Measurements from ENCODE around the gene ZNF534. TPM values are rescaled to one million over a fixed set of nuclear protein-coding genes. Genes with fewer than 3 reads are reported as not detected.

ZNF534 gene
- total and polyA plus RNA-seq, 2 of the 8 experiments (the other 6 are each of a cell fraction or from before 2014, with no cell fraction given), result not detected

GRCh38 chr19:52492201-52492993, 63.4 kb downstream of the ZNF534 start (continued):
- TF ChIP-seq NRF1 (IDR thresholded peaks at IDR 0.05; ENCODE audit: low read depth, low read length) (peak; percentile 19; the same call in 1 of the 2 replicates), SIN3A (conservative IDR thresholded peaks at IDR 0.05 in 1 of 2, IDR thresholded peaks at IDR 0.05 in 1 of 2; ENCODE audit: low read depth in 1 of 2, low read length in 2 of 2) (peak in 1 of 2 experiments; percentile 22; a peak in 1 of 4 replicates), E2F6 (IDR thresholded peaks at IDR 0.05) (peak; percentile 57; the same call in 1 of the 2 replicates), HDAC6 (IDR thresholded peaks at IDR 0.05; ENCODE audit: low read depth, low read length) (no peak), CEBPB (IDR thresholded peaks at IDR 0.05; ENCODE audit: low read depth, low read length) (no peak)

Measured in H1 (cell line).